GM12801 (cell line): Measurements from ENCODE around the gene PGGHG.

Source experiments
- CTCF ChIP-seq: IDR thresholded peaks from one replicate; pipeline ENCODE4 v1.5.1; 2011; ENCODE audit warnings: control low read depth; ENCODE audit not compliant: insufficient read length; ENCODE audit errors: extremely low read depth

Gene PGGHG

GRCh38 chr11:257766-258493 is 31.0 kb upstream of the PGGHG start:
- TF ChIP-seq CTCF: no peak

GRCh38 chr11:259413-259812 is 29.5 kb upstream of the PGGHG start:
- TF ChIP-seq CTCF: no peak

GRCh38 chr11:261624-262023 is 27.3 kb upstream of the PGGHG start:
- TF ChIP-seq CTCF: no peak

- TF ChIP-seq CTCF: no peak
These were observed 22.1 kb upstream of the PGGHG start for GRCh38 chr11:266676-267439.

- TF ChIP-seq CTCF: no peak
These were observed 21.4 kb upstream of the PGGHG start for GRCh38 chr11:267491-267994.

- no peak for TF ChIP-seq CTCF
These were observed 19.6 kb upstream of the PGGHG start for GRCh38 chr11:269146-269890.

- no peak for TF ChIP-seq CTCF
These were observed 18.2 kb upstream of the PGGHG start for GRCh38 chr11:270451-271318.
